Measurements from ENCODE around the gene ABHD12B.

The ABHD12B gene

DNA sequence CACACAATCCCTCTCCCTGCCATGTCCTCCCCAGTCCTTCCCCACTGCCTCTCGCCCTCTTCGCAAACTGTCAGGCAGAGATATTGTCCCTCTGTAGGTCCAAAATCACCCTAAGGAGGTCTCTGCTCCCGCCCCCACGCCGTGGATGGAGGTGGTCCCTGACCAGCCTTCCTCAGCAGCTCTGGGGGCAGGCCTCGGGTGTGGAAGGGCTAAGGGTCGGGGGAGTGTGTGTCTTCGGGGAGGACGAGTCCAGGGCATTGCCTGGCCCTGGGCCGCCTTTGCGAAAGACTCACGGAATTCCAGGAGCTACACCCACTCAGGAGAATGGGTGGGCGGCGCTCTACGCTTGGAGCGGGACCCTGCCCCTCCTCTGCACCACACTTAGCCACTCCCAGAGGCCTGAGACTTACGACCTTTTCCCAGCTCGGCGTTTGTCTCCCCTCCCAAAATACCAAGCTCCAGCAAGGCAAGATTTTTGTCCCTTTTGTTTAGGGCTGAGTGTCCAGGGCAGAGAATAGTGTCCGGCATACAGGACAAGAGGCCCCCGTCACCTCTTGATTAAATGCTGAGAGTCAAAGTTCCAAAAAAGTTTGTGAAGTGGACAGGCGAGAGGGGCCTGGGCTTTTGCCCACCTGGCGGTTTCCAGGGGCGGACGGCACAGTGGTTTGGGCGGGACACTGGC lies 71.5 kb downstream of the ABHD12B start:
- TF ChIP-seq, protein P1, sequence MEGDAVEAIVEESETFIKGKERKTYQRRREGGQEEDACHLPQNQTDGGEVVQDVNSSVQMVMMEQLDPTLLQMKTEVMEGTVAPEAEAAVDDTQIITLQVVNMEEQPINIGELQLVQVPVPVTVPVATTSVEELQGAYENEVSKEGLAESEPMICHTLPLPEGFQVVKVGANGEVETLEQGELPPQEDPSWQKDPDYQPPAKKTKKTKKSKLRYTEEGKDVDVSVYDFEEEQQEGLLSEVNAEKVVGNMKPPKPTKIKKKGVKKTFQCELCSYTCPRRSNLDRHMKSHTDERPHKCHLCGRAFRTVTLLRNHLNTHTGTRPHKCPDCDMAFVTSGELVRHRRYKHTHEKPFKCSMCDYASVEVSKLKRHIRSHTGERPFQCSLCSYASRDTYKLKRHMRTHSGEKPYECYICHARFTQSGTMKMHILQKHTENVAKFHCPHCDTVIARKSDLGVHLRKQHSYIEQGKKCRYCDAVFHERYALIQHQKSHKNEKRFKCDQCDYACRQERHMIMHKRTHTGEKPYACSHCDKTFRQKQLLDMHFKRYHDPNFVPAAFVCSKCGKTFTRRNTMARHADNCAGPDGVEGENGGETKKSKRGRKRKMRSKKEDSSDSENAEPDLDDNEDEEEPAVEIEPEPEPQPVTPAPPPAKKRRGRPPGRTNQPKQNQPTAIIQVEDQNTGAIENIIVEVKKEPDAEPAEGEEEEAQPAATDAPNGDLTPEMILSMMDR (IDR thresholded peaks at IDR 0.05; ENCODE audit: poor library complexity, severe bottlenecking): no peak
- Histone ChIP-seq H3K4me3 (ENCODE audit: severe bottlenecking) (peak overlapping the region; percentile 70), H3K36me3 (ENCODE audit: low read depth) (peaks cover 35% of the 10 kb centered on the region), H3K27me3 (ENCODE audit: insufficient read depth, poor library complexity, severe bottlenecking) (no peaks in the 10 kb centered on the region), H3K27ac (ENCODE audit: poor library complexity, severe bottlenecking) (peak overlapping the region; percentile 78), H3K9me3 (ENCODE audit: severe bottlenecking) (no peaks in the 10 kb centered on the region), H3K4me1 (ENCODE audit: insufficient read depth, poor library complexity, severe bottlenecking) (peaks cover 24% of the 10 kb centered on the region)
- ATAC-seq (ENCODE audit: low read depth) (peak; percentile 65), DNase-seq (ENCODE audit: low spot score) (peak; percentile 84)

DNA sequence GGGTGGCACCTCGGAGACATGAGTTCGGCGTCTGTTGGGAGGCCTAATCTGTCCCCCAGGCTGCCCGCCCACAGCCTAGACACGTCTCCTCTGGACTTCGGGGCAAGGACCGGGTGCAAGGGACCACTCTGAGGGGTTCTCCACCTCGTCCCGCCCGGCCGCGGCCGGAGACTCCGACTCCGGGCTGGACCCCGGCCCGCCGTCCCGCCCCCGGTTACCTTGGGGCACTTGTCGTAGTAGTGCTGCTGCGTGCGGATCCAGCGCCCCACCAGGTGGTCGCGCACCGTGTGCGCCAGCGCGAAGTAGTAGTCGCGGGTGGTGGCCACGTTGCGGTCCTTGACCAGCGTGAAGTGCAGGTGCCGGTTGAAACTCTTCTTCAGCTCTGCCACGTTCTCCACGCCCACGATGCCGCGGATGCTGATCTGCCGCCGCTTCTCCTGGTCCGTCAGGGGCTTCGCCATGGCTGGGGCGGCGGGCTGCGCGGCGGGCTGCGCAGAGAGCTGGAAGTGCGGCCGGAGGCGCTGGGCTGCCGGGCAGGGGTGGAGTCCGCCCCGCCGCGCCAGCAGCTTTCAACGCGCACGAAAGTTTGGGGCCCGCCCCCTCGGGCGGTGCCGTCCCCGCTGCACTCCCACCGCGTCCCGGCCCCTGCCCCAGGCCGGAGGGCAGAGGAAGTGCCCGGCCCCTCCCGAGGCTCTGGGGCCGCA lies 72.2 kb downstream of the ABHD12B start, which contains the start of gene PYGL:
PYGL (minus strand) TSS at position 541 of the 704 bp plus-strand sequence; CDS start at position 461, 80 bp downstream.
- peak; percentile 81 for ATAC-seq (ENCODE audit: low read depth)
- peak within 1 kb of the TSS; percentile 70 for H3K4me3 ChIP-seq (ENCODE audit: severe bottlenecking)
- H3K4me1 ChIP-seq (ENCODE audit: insufficient read depth, poor library complexity, severe bottlenecking): peaks cover 17% of the 10 kb centered on the region
- H3K9me3 ChIP-seq (ENCODE audit: severe bottlenecking): no peaks in the 10 kb centered on the region
- H3K27ac ChIP-seq (ENCODE audit: poor library complexity, severe bottlenecking): peak within 1 kb of the TSS; percentile 78
- no peaks in the 10 kb centered on the region for H3K27me3 ChIP-seq (ENCODE audit: insufficient read depth, poor library complexity, severe bottlenecking)
- peaks cover 32% of the 10 kb centered on the region for H3K36me3 ChIP-seq (ENCODE audit: low read depth)
- peak; percentile 84 for DNase-seq (ENCODE audit: low spot score)
- TF ChIP-seq, protein P1 (IDR thresholded peaks at IDR 0.05; ENCODE audit: poor library complexity, severe bottlenecking): peak; percentile 16

DNA sequence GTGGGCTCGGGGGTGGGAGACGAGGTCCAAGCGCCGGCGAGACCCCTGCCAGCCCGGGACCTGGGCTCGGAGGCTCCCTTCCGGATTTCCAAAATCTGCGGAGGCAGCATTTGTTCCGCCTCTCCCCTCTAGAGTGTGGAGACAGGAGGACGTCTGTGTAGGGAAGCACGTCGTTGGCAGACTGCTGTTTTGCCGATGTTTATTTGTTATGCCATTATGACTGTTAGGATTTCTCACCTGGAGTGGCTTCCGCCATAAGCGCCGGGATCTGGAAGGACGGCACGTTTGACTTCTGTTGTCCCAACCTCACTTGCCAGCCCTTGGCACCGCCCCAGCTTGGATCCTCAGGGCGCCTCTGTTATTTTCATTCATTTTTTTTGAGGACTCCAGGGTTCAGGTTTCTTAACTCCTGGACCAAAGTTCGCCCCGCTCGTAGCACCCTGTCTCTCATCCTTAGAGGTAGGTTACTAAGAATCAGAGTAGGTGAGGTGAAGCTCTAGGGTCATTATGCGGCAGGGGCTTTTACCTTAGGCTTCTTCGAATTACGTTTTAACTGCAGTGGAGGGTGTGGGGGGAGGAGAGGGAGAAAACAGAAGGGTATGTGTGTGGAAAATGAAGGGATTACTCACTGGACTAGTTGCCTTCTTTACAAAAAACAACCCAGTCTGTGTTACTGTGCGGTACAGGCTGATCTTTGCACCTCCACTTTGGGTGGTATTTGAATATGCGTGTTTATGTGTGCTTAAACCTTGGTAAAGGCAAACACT lies 73.0 kb downstream of the ABHD12B start:
- peak; percentile 74 for DNase-seq (ENCODE audit: low spot score)
- peak; percentile 69 for ATAC-seq (ENCODE audit: low read depth)
- Histone ChIP-seq H3K4me3 (ENCODE audit: severe bottlenecking) (peak overlapping the region; percentile 70), H3K4me1 (ENCODE audit: insufficient read depth, poor library complexity, severe bottlenecking) (peaks cover 14% of the 10 kb centered on the region), H3K9me3 (ENCODE audit: severe bottlenecking) (no peaks in the 10 kb centered on the region), H3K27ac (ENCODE audit: poor library complexity, severe bottlenecking) (peak overlapping the region; percentile 78), H3K27me3 (ENCODE audit: insufficient read depth, poor library complexity, severe bottlenecking) (no peaks in the 10 kb centered on the region), H3K36me3 (ENCODE audit: low read depth) (peaks cover 30% of the 10 kb centered on the region)
- TF ChIP-seq, protein P1 (IDR thresholded peaks at IDR 0.05; ENCODE audit: poor library complexity, severe bottlenecking): no peak

GRCh38 chr14:50946234-50946935 lies 74.5 kb downstream of the ABHD12B start:
- H3K27me3 ChIP-seq (ENCODE audit: insufficient read depth, poor library complexity, severe bottlenecking): no peaks in the 10 kb centered on the region
- H3K9me3 ChIP-seq (ENCODE audit: severe bottlenecking): no peaks in the 10 kb centered on the region
- no peak overlapping the region for H3K4me3 ChIP-seq (ENCODE audit: severe bottlenecking)
- TF ChIP-seq, protein P1 (IDR thresholded peaks at IDR 0.05; ENCODE audit: poor library complexity, severe bottlenecking): no peak
- H3K4me1 ChIP-seq (ENCODE audit: insufficient read depth, poor library complexity, severe bottlenecking): peaks cover 10% of the 10 kb centered on the region
- peak overlapping the region; percentile 5 for H3K27ac ChIP-seq (ENCODE audit: poor library complexity, severe bottlenecking)
- no peak for ATAC-seq (ENCODE audit: low read depth)
- H3K36me3 ChIP-seq (ENCODE audit: low read depth): peaks cover 15% of the 10 kb centered on the region
- DNase-seq (ENCODE audit: low spot score): no peak

Data from RWPE2 (cell line).